Activated CD4-positive, CD25-positive, alpha-beta regulatory T cell (primary cell): ENCODE results near the gene GOLIM4.

Experiments used
- DNase-seq, 4 experiments: peaks; one replicate each; lab custom pipeline; 2025; lab: John Stamatoyannopoulos, UW

GOLIM4 gene

DNA sequence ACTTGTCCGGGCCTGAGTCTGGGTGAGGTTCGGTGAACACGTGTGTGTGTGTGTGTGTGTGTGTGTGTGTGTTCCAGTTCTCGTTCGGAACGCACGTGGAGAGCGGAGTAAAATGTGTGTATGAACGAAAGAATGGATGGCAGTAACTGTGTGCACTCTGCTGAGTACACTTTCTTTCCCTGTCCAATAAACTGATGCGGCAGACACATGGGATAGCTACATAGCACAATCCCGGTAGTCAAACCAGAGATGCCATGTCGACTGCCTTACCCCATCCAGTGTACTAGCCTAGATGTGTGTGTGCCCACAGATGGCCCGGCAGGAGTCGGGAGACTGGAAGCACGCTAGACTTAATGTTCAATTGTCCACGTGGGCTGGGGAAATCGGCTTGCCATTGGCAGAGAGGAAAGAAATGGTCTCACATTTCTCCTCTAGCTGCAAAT lies 507 bp upstream of the GOLIM4 start:
- no peak for DNase-seq

DNA sequence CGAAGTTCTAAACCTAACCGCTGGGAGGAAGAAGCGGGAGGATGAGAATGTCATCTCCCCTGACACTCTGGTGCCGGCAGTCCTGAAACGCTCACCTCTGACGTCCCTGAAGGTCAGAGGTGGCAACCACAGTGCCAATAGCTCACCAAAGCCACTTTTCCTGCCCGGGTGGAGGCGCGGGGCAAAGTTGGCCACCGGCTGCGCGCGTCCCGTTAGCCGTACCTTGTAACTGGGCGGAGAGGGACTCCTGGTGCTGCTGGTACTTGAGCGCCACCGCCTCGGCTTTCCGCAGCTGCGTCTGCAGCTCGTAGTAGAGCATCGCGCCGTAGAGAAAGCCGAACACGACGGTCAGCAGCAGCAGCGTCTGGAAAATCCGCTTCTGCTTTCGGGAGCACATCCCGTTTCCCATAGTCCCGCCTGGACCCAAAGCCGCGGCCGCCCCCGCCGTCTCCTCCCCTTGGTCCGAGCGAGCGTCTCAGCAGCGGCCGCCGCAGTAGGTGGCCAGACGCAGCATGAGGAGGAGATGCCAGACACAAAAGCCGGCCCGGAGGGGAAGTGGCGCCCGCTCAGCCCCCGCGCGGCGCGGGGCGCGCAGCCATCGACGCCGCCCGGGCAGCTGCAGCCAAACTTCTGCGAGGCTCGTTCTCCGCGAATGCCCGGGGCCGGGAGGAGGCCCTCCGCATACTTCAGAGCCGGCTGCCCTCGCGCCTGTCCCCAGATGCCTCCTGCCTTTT lies 680 bp downstream of the GOLIM4 start:
- peak in 1 of 4 experiments; percentile 15 for DNase-seq

GRCh38 chr3:168094580-168094876 lies 1.2 kb downstream of the GOLIM4 start:
- DNase-seq, result no peak

- no peak for DNase-seq
Observed at GRCh38 chr3:168093790-168094189, 1.9 kb downstream of the GOLIM4 start.

GRCh38 chr3:168093229-168093628 lies 2.5 kb downstream of the GOLIM4 start:
- no peak for DNase-seq

DNA sequence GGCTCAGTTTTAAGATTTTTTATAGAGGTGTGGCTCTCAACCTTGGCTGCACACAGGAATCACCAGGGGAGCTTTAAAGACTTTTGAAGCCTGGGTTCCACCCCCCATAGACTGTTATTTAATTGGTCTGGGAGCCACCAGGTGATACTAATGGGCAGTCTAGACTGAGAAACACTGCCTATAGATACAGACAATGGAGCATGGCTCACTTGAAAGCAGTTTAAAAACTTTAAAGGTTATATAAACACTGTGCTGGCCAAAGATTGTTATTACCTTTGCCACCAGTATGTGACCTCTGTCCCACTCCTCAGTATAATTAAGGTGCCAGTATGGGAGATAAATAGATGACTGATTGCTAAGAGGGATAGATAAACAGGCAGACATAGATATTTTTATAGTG lies 3.8 kb downstream of the GOLIM4 start:
- no peak for DNase-seq

- no peak for DNase-seq
Observed at GRCh38 chr3:168091302-168091858, 4.3 kb downstream of the GOLIM4 start.

DNA sequence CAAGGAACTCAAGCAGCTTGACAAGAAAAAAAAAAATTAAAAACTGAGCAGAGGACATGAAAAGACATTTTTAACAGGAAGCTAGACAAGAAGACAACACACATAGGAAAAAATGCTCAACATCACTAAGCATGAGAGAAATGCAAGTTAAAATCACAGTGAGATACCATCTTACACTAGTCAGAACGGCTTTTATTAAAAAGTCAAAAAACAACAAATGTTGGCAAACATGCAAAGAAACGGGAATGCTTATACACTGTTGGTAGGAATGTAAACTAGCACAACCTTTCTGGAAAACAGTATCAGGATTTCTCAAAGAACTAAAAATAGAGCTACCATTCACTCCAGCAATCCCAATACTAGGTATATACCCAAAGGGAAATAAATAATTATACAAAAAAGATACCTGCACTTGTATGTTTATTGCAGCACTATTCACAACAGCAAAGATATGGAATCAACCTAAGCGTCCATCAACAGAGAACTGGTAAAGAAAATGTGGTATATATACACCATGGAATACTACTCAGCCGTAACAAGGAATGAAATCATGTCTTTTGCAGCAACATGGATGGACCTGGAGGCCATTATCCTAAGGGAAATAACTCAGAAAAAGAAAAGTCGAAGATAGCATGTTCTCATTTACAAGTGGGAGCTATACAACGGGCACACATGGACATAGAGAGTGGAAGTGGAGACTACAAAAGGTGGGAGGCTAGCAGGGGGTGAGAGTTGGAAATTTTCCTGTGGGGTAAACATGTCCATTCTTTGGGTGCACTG lies 5.2 kb downstream of the GOLIM4 start:
- DNase-seq, result no peak

DNA sequence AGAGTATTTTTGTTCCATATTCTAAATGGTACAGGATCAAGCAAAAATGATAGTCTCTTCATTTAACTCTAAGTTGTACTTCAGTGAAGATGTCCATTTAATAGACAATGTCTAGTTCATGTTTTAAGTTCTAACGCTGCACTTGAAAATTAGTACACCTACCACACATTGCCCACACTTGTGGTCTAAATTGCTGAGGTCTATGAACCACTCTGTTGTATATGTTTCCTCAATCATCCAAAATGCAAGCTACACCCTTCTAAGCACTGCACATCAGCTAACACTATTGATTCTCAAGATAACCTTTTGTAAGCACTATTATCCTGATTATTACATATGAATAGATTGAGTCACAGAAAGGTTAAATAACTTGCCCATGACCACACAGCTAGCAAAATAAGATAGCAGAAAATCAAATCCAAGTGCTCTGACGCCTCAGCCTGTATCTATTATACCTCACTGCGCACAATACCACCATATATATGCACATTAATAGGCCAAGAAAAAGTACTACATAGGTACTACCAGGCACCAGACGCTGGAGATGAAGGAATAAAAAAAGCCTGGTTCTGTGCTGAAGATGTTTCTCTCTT lies 6.4 kb downstream of the GOLIM4 start:
- DNase-seq, result no peak

- no peak for DNase-seq
Observed at GRCh38 chr3:168088106-168088720, 7.5 kb downstream of the GOLIM4 start.

DNA sequence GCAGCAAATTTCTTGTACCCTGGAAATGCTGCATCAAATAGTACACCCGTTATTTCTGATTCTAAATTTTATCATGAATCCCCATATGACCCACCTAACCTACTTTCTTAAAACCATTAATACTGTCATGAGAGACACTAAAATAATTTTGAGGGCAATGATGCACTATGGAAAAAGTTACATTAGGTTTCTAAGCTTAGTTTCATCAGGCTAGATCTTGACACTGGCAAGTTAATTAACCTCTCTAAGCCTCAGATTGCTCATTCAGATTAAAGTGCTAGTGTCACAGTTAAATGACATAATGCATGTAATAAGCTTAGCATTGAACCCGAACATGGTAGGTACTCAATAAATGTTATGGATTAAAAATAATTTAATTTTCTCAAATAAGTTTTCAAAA lies 8.2 kb downstream of the GOLIM4 start:
- DNase-seq, result no peak

- no peak for DNase-seq
Observed at GRCh38 chr3:168086541-168087260, 9.0 kb downstream of the GOLIM4 start.

GRCh38 chr3:168085491-168086119 lies 10.1 kb downstream of the GOLIM4 start:
- DNase-seq, result no peak

DNA sequence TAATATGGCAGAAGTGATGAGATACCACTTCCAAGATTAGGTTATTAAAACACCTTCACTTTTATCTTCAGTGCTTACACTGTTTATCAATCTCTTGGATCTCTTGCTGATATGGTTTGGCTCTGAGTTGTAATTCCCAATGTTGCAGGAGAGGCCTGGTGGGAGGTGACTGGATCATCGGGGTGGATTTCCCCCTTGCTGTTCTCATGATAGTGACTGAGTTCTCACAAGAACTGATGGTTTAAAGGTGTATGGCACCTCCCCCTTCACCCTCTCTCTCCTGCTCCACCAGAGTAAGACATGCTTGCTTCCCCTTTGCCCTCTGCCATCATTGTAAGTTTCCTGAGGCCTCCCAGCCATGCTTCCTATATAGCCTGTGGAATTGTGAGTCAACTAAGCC lies 11.8 kb downstream of the GOLIM4 start:
- no peak for DNase-seq

GRCh38 chr3:168081856-168082255 lies 13.9 kb downstream of the GOLIM4 start:
- no peak for DNase-seq

GRCh38 chr3:168081171-168081771 lies 14.5 kb downstream of the GOLIM4 start:
- DNase-seq, result no peak

DNA sequence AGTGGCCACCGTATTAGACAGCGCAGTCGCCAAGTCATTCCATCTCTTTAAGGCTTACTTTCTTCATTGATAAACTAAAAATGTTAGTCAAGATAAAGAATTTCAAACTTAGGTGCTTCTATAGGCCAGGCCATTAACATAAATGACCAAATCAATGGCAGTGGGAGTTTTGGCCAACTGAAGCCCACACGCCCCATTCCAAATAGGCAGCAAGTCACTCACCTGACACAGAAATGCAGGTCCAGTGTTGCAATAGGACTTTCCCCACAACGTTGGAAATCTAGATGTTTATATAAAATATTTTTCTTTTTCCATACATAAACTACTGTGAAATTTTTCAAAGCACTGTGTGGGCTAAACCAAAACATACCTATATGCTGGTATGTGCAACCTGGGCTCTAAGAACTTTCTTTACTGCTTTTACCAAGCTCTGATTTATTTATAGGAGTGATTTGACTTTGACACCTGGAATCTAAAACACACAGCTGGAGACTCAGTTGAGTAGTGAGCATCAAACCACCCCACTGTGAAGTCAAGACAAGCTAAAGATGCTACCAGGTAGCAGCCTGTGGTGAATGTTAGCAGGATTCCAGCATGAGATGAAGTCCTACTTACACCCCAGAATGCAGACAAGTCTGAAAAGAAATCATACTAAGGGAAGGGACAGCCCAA lies 15.1 kb downstream of the GOLIM4 start:
- DNase-seq, result no peak

GRCh38 chr3:168080022-168080421 lies 15.7 kb downstream of the GOLIM4 start:
- DNase-seq, result no peak

GRCh38 chr3:168077091-168077490 lies 18.6 kb downstream of the GOLIM4 start:
- DNase-seq, result no peak

- DNase-seq, result no peak
Observed at GRCh38 chr3:168073842-168074605, 21.7 kb downstream of the GOLIM4 start.
